Kidney tubule cell (primary cell): Measurements from ENCODE around the gene CMIP.
"Not testable (repeated sequence)": the region's sequence is repeated elsewhere in the genome, so short reads cannot be mapped to it uniquely, and the experiment has no call there.

ENCODE experiments used
- DNase-seq: peaks from one replicate; pipeline ENCODE4 v3.0.0-alpha.2; 2018; ENCODE audit warnings: low spot score

Gene CMIP

DNA sequence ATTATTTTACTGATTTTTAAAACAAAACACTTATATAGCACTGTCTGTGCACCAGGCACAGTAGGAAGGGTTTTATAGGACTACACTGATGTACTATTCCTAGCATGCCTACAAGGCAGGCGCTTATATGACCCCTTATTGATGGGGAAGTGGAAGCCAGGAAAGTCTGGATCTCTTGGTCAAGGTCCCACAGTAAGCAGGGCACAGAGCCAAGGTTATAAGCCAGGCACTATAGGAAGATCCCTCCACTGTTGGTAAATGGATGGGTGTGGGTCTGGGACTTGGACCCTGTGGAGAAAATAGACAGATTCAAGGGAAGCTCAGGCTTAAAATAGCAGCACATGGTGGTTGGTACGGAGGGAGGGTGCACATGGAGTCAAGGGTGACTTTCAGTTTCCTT, 275.4 kb downstream of the CMIP start:
- DNase-seq = no peak

GRCh38 chr16:81720973-81721906, 276.6 kb downstream of the CMIP start:
- no peak for DNase-seq

DNA sequence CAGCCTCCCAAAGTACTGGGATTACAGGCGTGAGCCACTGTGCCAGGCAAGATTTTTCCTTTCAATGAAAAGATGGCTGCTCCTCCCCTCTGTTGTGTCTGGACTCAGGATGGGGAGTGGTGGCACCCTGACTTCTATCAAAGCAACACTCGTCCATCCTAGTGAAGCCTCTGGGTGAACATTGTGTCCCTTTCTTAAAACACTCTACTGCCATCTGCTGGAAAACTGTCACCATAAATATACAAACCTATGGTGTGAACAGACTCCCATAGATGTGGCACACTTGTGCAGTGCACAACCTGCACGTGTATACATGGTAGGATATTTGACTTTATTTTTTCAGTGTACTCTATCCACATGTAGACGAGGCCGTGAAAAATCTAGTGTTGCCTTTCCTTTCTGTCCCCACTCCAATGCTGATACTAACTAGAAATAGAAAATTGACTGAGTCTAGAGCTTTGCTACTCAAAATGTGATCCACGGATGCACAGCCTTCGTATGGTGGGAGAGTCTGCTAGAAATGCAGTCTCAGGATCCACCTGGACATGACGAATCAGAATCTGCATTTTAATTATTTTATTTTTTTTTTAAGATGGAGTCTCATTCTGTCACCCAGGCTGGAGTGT, 278.6 kb downstream of the CMIP start:
- DNase-seq = peak; percentile 83

GRCh38 chr16:81728435-81728834, 283.8 kb downstream of the CMIP start:
- DNase-seq = no peak

GRCh38 chr16:81729451-81729850, 284.8 kb downstream of the CMIP start:
- DNase-seq = no peak

DNA sequence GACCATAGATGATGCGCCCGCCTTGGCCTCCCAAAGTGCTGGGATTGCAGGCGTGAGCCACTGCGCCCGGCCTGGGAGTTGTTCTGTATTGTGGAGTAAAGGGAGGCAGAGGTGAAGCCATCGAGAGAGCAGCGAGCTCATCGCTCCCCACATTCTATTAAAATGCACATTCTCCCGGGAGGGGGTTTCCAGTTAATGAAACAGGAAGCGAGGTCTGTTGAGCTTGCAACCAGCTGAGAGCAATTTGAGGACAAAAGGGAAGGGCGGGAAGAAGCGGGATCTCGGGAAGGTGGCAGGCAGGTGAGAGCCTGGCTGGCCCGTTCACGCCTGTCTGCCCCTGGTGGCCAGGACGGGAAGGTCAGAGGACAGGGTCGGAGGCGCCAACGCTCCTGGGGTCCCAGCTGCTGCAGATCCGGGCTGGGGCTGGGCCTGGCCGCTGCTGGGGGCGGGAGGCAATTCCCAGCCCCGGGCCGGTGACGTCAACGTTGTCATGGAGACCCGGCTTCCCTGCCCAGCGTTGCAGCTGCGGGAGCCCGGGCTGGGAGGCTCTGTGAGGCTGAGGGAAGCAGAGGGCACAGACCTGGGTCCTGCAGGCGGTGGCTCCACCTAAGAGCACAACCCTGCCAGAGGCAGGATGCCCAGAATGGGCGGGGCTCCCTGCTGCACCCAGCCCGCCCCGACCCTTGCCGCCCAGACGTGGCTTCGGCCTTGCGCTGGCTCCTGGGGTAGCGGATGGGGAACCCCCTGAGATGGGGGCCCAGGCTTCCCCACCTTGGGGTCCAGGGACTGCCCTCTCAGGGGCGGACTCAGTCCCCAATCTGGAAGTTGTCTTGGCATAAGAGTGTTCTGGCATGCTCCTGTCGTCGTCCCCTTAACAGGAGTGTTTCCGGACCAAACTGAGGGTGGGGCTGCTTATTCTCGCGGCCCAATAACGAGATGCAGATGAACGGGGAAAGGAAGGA, 285.8 kb downstream of the CMIP start:
- peak; percentile 94 for DNase-seq

DNA sequence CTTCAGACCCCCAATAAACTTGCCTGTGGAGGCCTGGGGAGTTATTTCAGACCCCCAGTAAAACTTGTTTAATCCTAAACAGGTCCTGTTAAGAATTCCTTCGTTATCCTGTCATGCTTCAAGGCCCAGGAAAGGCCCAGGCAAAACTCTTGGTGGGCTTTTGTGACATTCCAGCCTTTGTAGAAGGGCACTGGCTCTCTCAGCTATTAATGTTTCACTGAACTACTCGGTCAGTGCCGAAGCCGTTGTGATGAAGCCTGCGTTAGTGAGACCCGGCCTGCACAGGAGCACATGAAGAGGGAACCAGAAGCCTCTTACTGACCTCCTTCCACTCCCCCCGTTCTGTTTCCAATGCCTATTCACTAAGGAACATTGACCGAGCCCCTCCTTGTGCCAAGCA, 287.0 kb downstream of the CMIP start:
- no peak for DNase-seq

GRCh38 chr16:81732699-81733098, 288.1 kb downstream of the CMIP start:
- no peak for DNase-seq

- no peak for DNase-seq
Observed at GRCh38 chr16:81733295-81733694, 288.7 kb downstream of the CMIP start.

DNA sequence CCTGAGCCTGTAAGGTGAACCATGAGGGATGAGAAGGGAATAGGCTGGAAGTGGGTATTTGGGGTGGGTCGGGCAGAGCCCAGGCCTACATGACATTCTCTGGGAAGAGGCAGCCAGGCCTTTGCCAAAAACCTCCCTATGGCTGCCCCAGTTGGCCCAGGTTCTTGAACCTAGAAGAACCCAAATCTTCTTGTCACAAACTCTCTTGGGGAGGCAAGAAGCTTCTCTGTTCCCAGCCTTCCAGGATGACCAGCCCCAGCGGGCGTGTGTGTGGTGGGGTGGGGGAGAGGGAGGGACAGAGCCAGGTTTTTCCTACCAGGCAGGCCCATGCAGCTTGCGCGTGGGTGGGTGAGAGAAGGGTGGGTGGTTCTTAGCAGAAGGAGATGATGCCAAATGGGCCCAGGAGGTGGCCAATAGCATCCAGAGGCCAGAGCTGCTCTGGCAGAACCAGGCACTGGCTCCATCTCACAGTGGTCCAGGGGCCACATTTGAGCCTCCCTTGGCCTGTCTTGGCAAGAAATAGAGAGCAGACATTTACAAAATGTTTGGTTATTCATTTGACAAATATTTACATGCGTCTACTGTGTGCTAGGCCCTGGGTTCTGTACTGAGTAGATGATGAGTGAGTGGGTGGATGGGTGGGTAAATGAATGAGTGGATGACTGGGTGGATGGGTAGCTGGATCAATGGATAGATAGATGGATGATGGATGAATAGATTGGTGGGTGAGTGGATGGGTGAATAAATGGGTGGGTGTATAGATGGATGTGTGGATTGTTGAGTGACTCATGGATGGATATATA, 290.2 kb downstream of the CMIP start:
- DNase-seq = no peak

- DNase-seq = peak; percentile 83
Observed at GRCh38 chr16:81737885-81738536, 293.4 kb downstream of the CMIP start.

GRCh38 chr16:81738783-81739496, 294.3 kb downstream of the CMIP start:
- DNase-seq = no peak

DNA sequence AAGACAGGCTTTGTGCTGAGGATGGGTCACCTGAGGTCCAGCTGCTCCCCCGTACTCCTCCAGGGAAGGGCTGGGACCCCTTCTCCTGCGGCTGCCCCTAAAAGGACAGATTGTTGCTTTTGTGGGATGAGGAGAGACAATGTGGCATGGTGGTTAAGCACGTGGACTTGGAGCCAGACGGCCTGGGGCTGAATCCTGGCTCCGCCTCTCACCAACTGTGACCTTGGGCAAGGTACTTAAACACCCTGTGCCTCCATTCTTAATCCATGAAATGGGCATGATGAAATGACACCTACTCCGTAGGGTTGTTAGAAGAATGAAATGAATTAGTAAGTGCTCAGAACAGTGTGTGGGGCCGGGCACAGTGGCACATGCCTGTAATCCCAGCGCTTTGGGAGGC, 294.9 kb downstream of the CMIP start:
- DNase-seq = no peak

GRCh38 chr16:81740169-81740568, 295.6 kb downstream of the CMIP start:
- no peak for DNase-seq

GRCh38 chr16:81741430-81741770, 296.8 kb downstream of the CMIP start:
- DNase-seq = not testable (repeated sequence)

- no peak for DNase-seq
Observed at GRCh38 chr16:81744385-81744784, 299.8 kb downstream of the CMIP start.

DNA sequence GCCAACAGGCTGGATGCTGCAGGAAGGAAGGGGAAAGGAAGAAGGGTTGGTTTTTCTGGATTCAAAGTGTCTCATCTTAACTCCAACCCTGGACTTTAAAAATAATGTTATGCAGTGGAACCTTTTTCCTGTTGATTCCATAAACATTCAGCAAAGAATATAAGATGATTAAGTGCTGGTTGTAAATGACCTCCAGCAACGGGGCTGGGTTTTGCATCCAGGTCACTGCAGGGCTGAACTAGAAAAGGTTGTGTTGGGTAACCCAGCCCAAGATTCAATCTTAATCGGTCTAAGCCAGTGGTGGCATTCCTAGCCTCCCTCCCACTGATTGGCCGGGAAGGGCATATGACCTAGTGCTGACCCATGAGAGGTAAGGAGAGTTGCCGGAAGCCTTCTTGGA, 300.3 kb downstream of the CMIP start:
- no peak for DNase-seq

DNA sequence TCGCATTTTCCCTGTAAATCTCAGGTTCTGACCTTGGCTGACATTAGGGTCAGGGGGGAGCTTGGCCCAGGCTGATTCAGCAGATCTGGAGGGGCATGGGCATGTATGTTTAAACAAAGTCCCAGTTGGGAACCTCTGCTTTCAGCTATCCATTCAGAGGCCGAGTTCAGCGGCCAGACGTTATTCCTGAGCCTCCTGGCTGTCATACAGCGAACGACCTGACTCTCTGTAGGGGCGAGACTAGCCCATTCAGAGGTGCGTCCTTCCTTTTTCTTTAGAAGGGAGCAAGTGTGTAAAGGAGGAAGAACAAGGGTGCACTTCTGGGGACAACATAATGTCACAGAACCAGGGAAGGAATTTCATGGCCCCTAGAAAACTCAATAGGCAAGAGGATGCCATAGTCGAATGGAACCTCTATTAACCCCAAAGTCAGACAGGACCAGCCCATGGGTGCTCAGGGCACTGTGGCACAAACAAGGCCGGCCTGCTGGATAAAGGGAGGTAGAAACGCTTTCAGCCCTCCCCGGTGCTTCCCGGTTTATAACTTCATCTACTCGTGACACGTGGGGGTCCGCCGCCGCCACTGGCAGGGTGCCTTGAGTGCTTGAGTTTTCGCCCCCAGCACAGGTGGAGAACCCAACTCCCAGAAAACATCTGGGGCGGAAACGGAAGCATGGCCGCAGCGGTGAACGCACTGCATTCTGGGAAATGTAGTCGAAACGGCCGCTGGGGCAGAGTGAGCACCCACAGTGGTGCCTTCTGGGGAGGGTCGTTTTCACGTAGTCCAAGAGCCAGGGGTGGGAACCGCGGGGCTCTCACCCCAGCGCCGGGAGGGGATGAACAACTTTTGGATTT, 301.3 kb downstream of the CMIP start:
- DNase-seq = peak; percentile 57

- DNase-seq = no peak
Observed at GRCh38 chr16:81746566-81746965, 302.0 kb downstream of the CMIP start.
